Liver (tissue), 9 donors: Measurements from ENCODE around the gene ZFP64. TPM values are rescaled to one million over a fixed set of nuclear protein-coding genes. Genes with fewer than 3 reads are reported as not detected.

Experiments
- DNase-seq: peaks from one replicate; pipeline ENCODE4 v3.0.0-alpha.2; 2017; ENCODE audit warnings: low spot score
- H3K27ac ChIP-seq, 2 donors: one replicate each; pipeline ENCODE4 v1.7.0; 2013; ENCODE audit warnings: inconsistent platforms in 2 of 2, low read length in 2 of 2, control low read depth in 1 of 2, low read depth in 1 of 2, mild to moderate bottlenecking in 1 of 2
- H3K27me3 ChIP-seq, 4 donors: one replicate each; pipeline versions ENCODE4 v1.6.1 to v1.7.0; 2013; ENCODE audit warnings: low read length in 3 of 4, inconsistent platforms in 1 of 4, mild to moderate bottlenecking in 1 of 4, moderate library complexity in 1 of 4; ENCODE audit not compliant: control insufficient read depth in 4 of 4, insufficient read depth in 4 of 4
- H3K36me3 ChIP-seq, 4 donors: one replicate each; pipeline versions ENCODE4 v1.6.1 to v1.7.0; 2013; ENCODE audit warnings: low read length in 3 of 4, mild to moderate bottlenecking in 3 of 4, low read depth in 1 of 4, moderate library complexity in 1 of 4; ENCODE audit not compliant: control insufficient read depth in 4 of 4, insufficient read depth in 3 of 4
- H3K4me1 ChIP-seq, 4 donors: one replicate each; pipeline versions ENCODE4 v1.6.1 to v1.7.0; 2013; ENCODE audit warnings: low read length in 3 of 4, mild to moderate bottlenecking in 3 of 4, moderate library complexity in 1 of 4; ENCODE audit not compliant: control insufficient read depth in 4 of 4, insufficient read depth in 4 of 4
- H3K4me3 ChIP-seq, 3 donors: one replicate each; pipeline versions ENCODE4 v1.6.1 to v1.7.0; 2013; ENCODE audit warnings: low read length in 3 of 3, control low read depth in 1 of 3, low read depth in 1 of 3, mild to moderate bottlenecking in 1 of 3
- H3K9ac ChIP-seq, 2 donors: one replicate each; pipeline ENCODE4 v1.7.0; 2013; ENCODE audit warnings: low read length in 2 of 2, mild to moderate bottlenecking in 2 of 2, moderate library complexity in 2 of 2, control low read depth in 1 of 2, low read depth in 1 of 2
- H3K9me3 ChIP-seq, 4 donors: one replicate each; pipeline versions ENCODE4 v1.6.1 to v1.7.0; 2013; ENCODE audit warnings: low read length in 3 of 4; ENCODE audit not compliant: control insufficient read depth in 4 of 4
- ATF3 ChIP-seq: IDR thresholded peaks from 2 replicates; pipeline ENCODE4 v1.6.1; 2016; ENCODE audit warnings: antibody characterized with exemption
- CTCF ChIP-seq: fragments of 150-350 bp; IDR thresholded peaks from 2 replicates; pipeline ENCODE4 v1.5.1; 2017; ENCODE audit warnings: improper control_type of control experiment, low read depth, low read length; ENCODE audit not compliant: missing input control
- EGR1 ChIP-seq, 2 donors: IDR thresholded peaks; 2 replicates each; pipeline ENCODE4 v1.6.1; 2016 to 2018; ENCODE audit warnings: antibody characterized with exemption in 2 of 2, low read depth in 2 of 2
- FOXA1 ChIP-seq: IDR thresholded peaks from 2 replicates; pipeline ENCODE4 v1.6.1; 2016; ENCODE audit warnings: antibody characterized with exemption
- FOXA2 ChIP-seq: IDR thresholded peaks from 2 replicates; pipeline ENCODE4 v1.6.1; 2016; ENCODE audit warnings: antibody characterized with exemption
- GABPA ChIP-seq, 2 donors: IDR thresholded peaks in 1 of 2; conservative IDR thresholded peaks in 1 of 2; 2 replicates each; pipeline ENCODE4 v1.6.1; 2016; ENCODE audit warnings: antibody characterized with exemption in 2 of 2, mild to moderate bottlenecking in 1 of 2, moderate library complexity in 1 of 2
- HNF4A ChIP-seq, 2 donors: conservative IDR thresholded peaks; 2 replicates each; pipeline ENCODE4 v1.6.1; 2016; ENCODE audit warnings: antibody characterized with exemption in 2 of 2, mild to moderate bottlenecking in 2 of 2
- HNF4G ChIP-seq: IDR thresholded peaks from 2 replicates; pipeline ENCODE4 v1.6.1; 2016; ENCODE audit warnings: antibody characterized with exemption
- JUND ChIP-seq, 2 donors: IDR thresholded peaks; 2 replicates each; pipeline ENCODE4 v1.6.1; 2016; ENCODE audit warnings: antibody characterized with exemption in 2 of 2
- MAX ChIP-seq: IDR thresholded peaks from 2 replicates; pipeline ENCODE4 v1.6.1; 2016; ENCODE audit warnings: antibody characterized with exemption
- NR2F2 ChIP-seq: IDR thresholded peaks from 2 replicates; pipeline ENCODE4 v1.6.1; 2016; ENCODE audit warnings: antibody characterized with exemption
- RAD21 ChIP-seq, 2 donors: IDR thresholded peaks; 2 replicates each; pipeline ENCODE4 v1.6.1; 2016; ENCODE audit warnings: antibody characterized with exemption in 2 of 2, mild to moderate bottlenecking in 2 of 2
- REST ChIP-seq: IDR thresholded peaks from 2 replicates; pipeline ENCODE4 v1.6.1; 2016; ENCODE audit warnings: antibody characterized with exemption, mild to moderate bottlenecking
- RXRA ChIP-seq, 2 donors: IDR thresholded peaks; 2 replicates each; pipeline ENCODE4 v1.6.1; 2017 to 2018; ENCODE audit warnings: antibody characterized with exemption in 2 of 2, mild to moderate bottlenecking in 1 of 2
- SP1 ChIP-seq: IDR thresholded peaks from 2 replicates; pipeline ENCODE4 v1.6.1; 2018; ENCODE audit warnings: antibody characterized with exemption, mild to moderate bottlenecking
- TAF1 ChIP-seq: conservative IDR thresholded peaks from 2 replicates; pipeline ENCODE4 v1.6.1; 2016; ENCODE audit warnings: antibody characterized with exemption, mild to moderate bottlenecking
- YY1 ChIP-seq: IDR thresholded peaks from 2 replicates; pipeline ENCODE4 v1.6.1; 2016; ENCODE audit warnings: antibody characterized with exemption, mild to moderate bottlenecking
- ZBTB33 ChIP-seq: IDR thresholded peaks from 2 replicates; pipeline ENCODE4 v1.6.1; 2016; ENCODE audit warnings: antibody characterized with exemption
- WGBS: extraction: QIAGEN DNeasy Blood & Tissue Kit; methylation state at CpG from one replicate; pipeline ENCODE4 v1.1.7; 2013; 5-methylcytosine and 5-hydroxymethylcytosine counted together
- polyA plus RNA-seq, 2 donors: library from polyadenylated mRNA; stranded (reverse) in 1 of 2; unstranded in 1 of 2; fragments of 200-250 nt in 1 of 2; fragments of >200 nt in 1 of 2; fragmentation: Nextera tagmentation in 1 of 2; extraction: Ambion mirVana in 1 of 2; gene quantifications; one replicate each; pipeline versions ENCODE4 v1.2.1 to v1.2.3, GENCODE V29; 2013 to 2015
- total RNA-seq, 2 donors: library from RNA; depleted of rRNA; stranded (reverse); fragments of >200 nt; gene quantifications; one replicate each; pipeline ENCODE4 v1.2.3, GENCODE V29; 2014
- donor health status: healthy.
- donor health status: healthy.
- donor health status: healthy.
- donor health status: healthy.
- donor health status: healthy.

ZFP64 gene
- total and polyA plus RNA-seq, 4 donors: 3.2 to 6.3 (median 4.9) TPM

- H3K27me3 ChIP-seq: no peaks in the 10 kb centered on the region
- no peak overlapping the region for H3K9ac ChIP-seq
- no peak overlapping the region for H3K27ac ChIP-seq
- TF ChIP-seq REST: no peak
- no peak for TF ChIP-seq JUND (IDR thresholded peaks at IDR 0.05)
- TF ChIP-seq RAD21 (IDR thresholded peaks at IDR 0.05): no peak
- no peak for TF ChIP-seq HNF4A (conservative IDR thresholded peaks at IDR 0.05)
- TF ChIP-seq CTCF: no peak
- TF ChIP-seq GABPA (IDR thresholded peaks at IDR 0.05 in 1 of 2, conservative IDR thresholded peaks at IDR 0.05 in 1 of 2): no peak
- TF ChIP-seq ATF3: no peak
- no peak for TF ChIP-seq FOXA2
- no peak for TF ChIP-seq EGR1 (IDR thresholded peaks at IDR 0.05; ENCODE audit: low read depth in 2 of 2)
- no peak for TF ChIP-seq ZBTB33
- TF ChIP-seq FOXA1: no peak
- no peak for TF ChIP-seq YY1
- no peak for TF ChIP-seq SP1
- TF ChIP-seq NR2F2: no peak
- no peak for TF ChIP-seq MAX
- TF ChIP-seq RXRA (IDR thresholded peaks at IDR 0.05): no peak
- no peaks in the 10 kb centered on the region for H3K4me1 ChIP-seq
- no peak for DNase-seq
- H3K4me3 ChIP-seq: no peak overlapping the region
- H3K9me3 ChIP-seq: no peaks in the 10 kb centered on the region
- 94% methylated on average over 5 of the region's 5 CpGs for WGBS
- no peaks in the 10 kb centered on the region for H3K36me3 ChIP-seq
Observed at GRCh38 chr20:52130406-52130805, 61.2 kb downstream of the ZFP64 start.

GRCh38 chr20:52129611-52130010 lies 62.0 kb downstream of the ZFP64 start:
- DNase-seq: no peak
- Histone ChIP-seq H3K9me3 (no peaks in the 10 kb centered on the region), H3K27me3 (no peaks in the 10 kb centered on the region), H3K27ac (no peak overlapping the region), H3K36me3 (no peaks in the 10 kb centered on the region), H3K9ac (no peak overlapping the region), H3K4me3 (no peak overlapping the region), H3K4me1 (no peaks in the 10 kb centered on the region)
- WGBS: 92% methylated on average over 5 of the region's 5 CpGs
- TF ChIP-seq ATF3 (no peak), FOXA1 (no peak), GABPA (IDR thresholded peaks at IDR 0.05 in 1 of 2, conservative IDR thresholded peaks at IDR 0.05 in 1 of 2) (no peak), MAX (no peak), EGR1 (IDR thresholded peaks at IDR 0.05; ENCODE audit: low read depth in 2 of 2) (no peak), HNF4G (no peak), YY1 (no peak), CTCF (no peak), TAF1 (no peak), JUND (IDR thresholded peaks at IDR 0.05) (no peak), SP1 (no peak), NR2F2 (no peak), ZBTB33 (no peak), RXRA (IDR thresholded peaks at IDR 0.05) (no peak), RAD21 (IDR thresholded peaks at IDR 0.05) (no peak), FOXA2 (no peak)
